HuH-7 (cell line): ENCODE measurements around the gene FARP2.

Source experiments
- DNase-seq: peaks from one replicate; pipeline ENCODE4 v3.0.0; 2011; ENCODE audit warnings: low spot score

The FARP2 gene

GRCh38 chr2:241459520-241459919 is 103.4 kb downstream of the FARP2 start:
- DNase-seq, result no peak

- no peak for DNase-seq
These were observed 104.5 kb downstream of the FARP2 start for GRCh38 chr2:241460631-241461030.

GRCh38 chr2:241461693-241462677 is 105.9 kb downstream of the FARP2 start:
- DNase-seq, result no peak

- DNase-seq, result no peak
These were observed 107.4 kb downstream of the FARP2 start for GRCh38 chr2:241463276-241464135.

DNA sequence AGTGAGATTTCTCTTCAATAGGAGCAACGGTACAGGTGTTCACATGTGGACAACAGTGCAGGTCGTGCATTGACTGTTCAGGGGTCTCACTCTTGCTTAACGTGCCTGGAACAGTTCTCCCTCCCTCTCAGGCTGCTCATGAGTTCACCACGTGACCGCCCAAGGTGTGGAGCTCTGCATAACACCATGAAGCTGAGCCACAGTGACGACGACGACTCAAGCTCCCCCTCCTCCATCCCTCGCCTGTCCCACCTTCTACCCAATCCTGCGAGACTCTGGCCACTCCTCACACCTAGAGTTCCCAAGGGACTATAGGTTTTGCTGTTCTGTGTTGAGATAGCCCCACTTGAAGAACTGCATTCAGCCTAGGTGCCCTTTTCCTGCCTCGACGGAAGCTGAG is 109.5 kb downstream of the FARP2 start:
- no peak for DNase-seq

DNA sequence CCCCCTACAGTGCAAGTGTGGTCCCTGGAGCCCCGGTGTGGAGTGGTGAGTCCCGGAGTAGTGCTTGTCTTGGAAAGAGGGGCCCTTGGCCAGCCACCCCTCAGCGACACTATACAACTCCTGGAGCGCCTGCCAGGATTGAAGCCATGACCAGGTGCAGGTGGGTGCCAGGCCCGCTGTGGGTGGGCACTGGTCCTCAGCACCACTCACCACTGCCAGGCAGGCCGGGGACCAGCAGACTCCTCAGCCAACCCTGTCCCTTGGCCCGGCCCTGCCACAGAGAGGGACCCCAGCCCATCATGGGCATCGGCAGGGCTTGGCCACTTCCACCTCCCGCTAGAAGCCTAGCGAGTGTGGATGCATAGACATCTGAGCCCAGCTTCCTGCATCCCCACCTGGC is 110.1 kb downstream of the FARP2 start:
- no peak for DNase-seq

DNA sequence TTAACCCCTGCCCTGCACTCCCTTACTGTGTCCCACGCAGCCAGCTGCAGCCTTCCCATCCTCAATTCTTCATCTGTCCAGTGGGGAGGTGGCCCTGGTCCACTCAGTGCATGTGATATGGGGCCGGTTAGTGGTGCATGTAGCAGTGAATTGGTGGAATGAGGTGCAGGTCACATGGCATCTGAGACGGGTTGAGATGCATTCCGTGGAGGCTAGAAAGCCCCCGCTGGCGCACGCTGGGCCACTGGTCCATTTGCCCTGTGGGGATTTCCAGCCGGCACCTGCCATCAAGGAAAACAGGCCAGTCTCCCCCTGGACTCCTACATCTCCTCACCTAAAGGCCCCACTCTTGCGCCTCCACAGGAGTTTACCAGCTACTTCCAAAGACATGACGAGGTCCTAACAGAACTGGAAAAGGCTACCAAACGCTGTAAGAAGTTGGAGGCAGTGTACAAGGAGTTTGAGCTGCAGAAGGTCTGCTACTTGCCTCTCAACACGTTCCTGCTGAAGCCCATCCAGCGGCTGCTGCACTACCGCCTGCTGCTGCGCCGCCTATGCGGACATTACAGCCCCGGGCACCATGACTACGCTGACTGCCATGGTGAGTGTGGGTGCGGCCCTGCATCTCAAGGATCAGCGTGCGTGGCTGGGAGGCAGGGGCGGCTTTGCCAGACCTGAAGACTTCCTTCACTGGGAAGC is 111.8 kb downstream of the FARP2 start:
- no peak for DNase-seq

- no peak for DNase-seq
These were observed 112.3 kb downstream of the FARP2 start for GRCh38 chr2:241468476-241468781.

- no peak for DNase-seq
These were observed 113.7 kb downstream of the FARP2 start for GRCh38 chr2:241469746-241470145.

DNA sequence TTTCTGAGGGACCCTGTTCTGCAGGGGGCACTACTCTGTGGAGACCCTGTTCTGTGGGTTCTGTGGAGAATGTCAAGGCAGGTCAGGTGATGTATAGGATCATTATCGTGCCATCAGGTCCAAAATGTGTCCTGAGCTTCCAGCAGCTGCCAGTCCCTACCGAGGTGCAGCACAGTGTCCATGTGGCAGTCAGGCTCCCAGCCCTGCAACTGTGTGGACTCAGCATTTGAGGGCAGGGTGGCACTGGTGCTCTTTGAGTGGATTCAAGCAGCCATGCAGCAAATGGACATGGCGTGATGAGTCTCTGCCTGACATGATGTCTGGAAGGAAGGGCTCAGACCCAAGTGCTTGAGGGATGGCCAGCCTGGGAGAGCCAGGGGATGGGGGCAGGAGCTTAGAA is 117.3 kb downstream of the FARP2 start:
- no peak for DNase-seq

- DNase-seq, result no peak
These were observed 119.2 kb downstream of the FARP2 start for GRCh38 chr2:241475267-241475666.

GRCh38 chr2:241478166-241478565 is 122.1 kb downstream of the FARP2 start:
- no peak for DNase-seq

DNA sequence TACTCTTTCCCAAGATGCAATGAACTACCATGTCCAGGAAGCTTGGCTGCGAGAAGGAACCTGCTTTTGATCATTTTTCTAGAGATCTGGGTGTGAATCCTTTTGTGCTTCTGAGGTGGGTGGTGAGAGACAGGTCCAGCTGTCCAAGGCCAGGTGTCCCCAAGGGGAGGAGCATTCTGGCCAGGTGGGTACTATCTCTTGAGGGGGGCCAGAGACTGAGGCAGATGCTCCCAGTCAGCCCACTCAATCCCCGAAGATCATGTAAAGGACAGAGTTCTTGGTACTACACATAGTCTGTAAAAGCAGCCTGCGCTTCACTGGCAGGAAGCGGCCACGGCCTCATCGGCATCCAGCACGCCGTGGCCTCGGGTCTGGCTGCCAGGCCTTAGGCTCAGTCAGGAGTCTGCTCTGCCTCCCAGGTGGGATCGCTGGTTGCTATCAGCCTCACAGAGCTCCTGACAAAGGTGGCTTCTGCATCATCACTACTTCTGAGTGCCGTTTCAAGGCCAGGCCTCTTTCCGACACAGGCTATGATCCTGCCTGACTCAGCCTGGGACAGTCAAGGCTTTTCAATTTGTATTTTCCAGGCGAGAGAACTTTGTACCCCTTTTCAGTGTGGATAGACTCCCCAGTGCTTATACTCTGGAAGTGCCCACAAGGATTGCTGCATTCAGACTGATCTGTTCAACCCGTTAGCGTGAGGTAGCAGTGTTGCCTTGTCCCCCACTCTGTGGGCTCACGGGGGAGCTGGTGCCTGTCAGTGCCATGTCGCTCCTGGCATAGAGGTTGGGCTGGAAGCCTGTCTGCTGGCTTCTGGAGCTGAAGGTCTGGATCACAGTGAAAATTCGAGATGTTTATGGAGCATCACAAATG is 123.2 kb downstream of the FARP2 start:
- no peak for DNase-seq

- no peak for DNase-seq
These were observed 125.6 kb downstream of the FARP2 start for GRCh38 chr2:241481687-241482086.

GRCh38 chr2:241482126-241482955 is 126.3 kb downstream of the FARP2 start:
- no peak for DNase-seq

- no peak for DNase-seq
These were observed 127.2 kb downstream of the FARP2 start for GRCh38 chr2:241483305-241483704.

- no peak for DNase-seq
These were observed 129.3 kb downstream of the FARP2 start for GRCh38 chr2:241485172-241485911.

GRCh38 chr2:241489088-241489487 is 133.0 kb downstream of the FARP2 start:
- DNase-seq, result no peak

DNA sequence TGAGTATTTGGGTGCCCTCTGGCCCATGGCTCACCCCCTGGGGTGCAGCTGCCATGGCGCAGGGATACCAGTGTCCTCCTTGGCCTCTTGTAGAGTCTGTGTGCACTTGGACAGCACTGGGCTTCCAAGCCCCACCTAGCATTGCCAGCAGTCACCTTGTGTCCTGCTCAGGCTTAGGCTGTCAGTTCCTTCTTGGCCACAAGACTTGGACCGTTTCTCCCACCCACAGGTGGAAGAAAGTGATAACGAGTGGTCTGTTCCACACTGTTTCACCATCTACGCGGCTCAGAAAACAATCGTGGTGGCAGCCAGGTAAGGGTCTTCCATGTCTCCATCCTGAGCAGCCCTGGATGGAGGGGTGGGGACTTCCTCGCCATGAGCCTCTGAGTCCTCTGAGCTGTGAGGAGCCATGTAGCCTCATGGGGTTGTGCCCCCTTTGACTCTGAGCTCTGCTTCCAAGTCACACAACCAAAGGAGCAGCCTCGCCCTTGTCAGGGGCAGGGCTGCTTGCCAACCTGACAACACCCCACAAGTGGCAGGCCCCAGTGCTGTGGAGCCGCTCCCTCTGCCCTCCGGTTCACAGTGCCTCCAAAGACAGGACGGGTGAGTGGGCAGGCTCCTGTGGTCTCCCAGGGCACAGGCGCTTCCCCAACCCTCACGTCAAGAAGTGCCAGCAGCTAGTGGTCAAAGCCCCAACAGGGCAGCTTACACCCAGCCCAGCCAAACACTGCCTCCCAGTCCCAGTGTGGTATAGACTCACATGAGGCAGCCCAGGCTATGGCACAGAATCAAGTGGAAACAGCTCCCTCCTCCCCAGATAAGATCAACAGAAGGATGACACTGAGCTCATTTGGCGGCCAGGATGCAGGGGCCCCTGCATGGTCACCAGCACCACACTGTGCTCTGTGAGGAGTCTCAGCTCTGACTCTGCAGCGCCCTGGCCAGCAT is 133.9 kb downstream of the FARP2 start:
- DNase-seq, result no peak
